ENCODE results near the gene HFM1. TPM values are rescaled to one million over a fixed set of nuclear protein-coding genes. Genes with fewer than 3 reads are reported as not detected.
"Not testable (repeated sequence)": the region's sequence is repeated elsewhere in the genome, so short reads cannot be mapped to it uniquely, and the experiment has no call there.

The HFM1 gene
- total RNA-seq, 2 donors from 2014 or later = 0.40 TPM; not detected in 1

DNA sequence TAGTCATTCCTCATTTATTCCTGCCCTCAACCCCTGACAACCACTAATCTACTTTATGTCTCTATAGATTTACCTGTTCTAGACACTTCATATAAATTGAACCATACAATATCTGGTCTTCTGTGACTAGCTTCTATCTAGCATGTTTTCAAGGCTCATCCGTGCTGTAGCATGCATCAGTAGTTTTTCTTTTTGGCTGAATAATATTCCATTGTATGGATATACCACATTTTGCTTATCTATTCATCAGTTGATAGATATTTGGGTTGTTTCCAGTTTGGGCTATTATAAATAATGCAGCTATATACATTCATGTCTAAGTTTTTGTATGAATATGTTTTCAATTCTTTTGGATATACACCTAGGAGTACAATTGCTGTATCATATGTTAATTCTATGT lies 101.5 kb downstream of the HFM1 start:
- TF ChIP-seq, protein P1, sequence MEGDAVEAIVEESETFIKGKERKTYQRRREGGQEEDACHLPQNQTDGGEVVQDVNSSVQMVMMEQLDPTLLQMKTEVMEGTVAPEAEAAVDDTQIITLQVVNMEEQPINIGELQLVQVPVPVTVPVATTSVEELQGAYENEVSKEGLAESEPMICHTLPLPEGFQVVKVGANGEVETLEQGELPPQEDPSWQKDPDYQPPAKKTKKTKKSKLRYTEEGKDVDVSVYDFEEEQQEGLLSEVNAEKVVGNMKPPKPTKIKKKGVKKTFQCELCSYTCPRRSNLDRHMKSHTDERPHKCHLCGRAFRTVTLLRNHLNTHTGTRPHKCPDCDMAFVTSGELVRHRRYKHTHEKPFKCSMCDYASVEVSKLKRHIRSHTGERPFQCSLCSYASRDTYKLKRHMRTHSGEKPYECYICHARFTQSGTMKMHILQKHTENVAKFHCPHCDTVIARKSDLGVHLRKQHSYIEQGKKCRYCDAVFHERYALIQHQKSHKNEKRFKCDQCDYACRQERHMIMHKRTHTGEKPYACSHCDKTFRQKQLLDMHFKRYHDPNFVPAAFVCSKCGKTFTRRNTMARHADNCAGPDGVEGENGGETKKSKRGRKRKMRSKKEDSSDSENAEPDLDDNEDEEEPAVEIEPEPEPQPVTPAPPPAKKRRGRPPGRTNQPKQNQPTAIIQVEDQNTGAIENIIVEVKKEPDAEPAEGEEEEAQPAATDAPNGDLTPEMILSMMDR (IDR thresholded peaks at IDR 0.05) = no peak
- Histone ChIP-seq H3K9ac (ENCODE audit: low read depth in 2 of 2, low read length in 2 of 2) (no peak overlapping the region), H3K27ac (no peak overlapping the region), H3K4me1 (no peaks in the 10 kb centered on the region), H3K36me3 (no peaks in the 10 kb centered on the region), H3K9me3 (no peaks in the 10 kb centered on the region), H3K27me3 (no peaks in the 10 kb centered on the region), H3K4me3 (no peak overlapping the region)
- no peak for DNase-seq
- intact Hi-C loops (cut with DNase I) = no loop called here

- H3K9me3 ChIP-seq; H3K4me1 ChIP-seq; DNase-seq; H3K27me3 ChIP-seq; H3K27ac ChIP-seq; intact Hi-C loops (cut with DNase I); H3K4me3 ChIP-seq; H3K36me3 ChIP-seq; H3K9ac ChIP-seq (ENCODE audit: low read depth in 2 of 2, low read length in 2 of 2): not testable (repeated sequence)
These were observed 115.6 kb downstream of the HFM1 start for GRCh38 chr1:91288843-91289553.

DNA sequence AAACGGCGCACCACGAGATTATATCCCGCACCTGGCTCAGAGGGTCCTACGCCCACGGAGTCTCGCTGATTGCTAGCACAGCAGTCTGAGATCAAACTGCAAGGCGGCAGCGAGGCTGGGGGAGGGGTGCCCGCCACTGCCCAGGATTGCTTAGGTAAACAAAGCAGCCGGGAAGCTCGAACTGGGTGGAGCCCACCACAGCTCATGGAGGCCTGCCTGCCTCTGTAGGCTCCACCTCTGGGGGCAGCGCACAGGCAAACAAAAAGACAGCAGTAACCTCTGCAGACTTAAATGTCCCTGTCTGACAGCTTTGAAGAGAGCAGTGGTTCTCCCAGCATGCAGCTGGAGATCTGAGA lies 117.7 kb downstream of the HFM1 start:
- H3K27ac ChIP-seq; DNase-seq; H3K4me3 ChIP-seq; H3K4me1 ChIP-seq; intact Hi-C loops (cut with DNase I); H3K9ac ChIP-seq (ENCODE audit: low read depth in 2 of 2, low read length in 2 of 2); H3K36me3 ChIP-seq; H3K27me3 ChIP-seq; H3K9me3 ChIP-seq: not testable (repeated sequence)

DNA sequence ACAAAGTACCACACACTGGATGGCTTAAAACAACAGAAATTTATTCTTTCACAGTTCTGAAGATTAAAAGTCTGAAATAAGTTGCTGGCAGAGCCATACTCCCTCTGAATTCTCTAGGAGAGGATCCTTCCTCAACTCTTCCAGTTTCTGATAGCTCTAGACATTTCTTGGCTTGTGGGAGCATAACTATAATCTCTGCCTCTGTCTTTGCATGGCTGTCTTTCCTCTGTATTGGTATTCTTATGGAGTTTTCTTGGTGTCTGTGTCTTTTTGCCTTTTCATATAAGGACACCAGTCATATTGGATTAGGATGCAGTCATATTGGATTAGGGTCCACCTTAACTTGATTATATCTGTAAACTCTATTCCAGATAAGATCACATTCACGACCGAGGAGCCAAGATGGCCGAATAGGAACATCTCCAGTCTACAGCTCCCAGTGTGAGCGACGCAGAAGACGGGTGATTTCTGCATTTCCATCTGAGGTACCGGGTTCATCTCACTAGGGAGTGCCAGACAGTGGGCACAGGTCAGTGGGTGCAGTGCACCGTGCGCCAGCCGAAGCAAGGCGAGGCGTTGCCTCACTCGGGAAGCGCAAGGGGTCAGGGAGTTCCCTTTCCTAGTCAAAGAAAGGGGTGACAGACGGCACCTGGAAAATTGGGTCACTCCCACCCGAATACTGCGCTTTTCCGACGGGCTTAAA lies 118.2 kb downstream of the HFM1 start:
- DNase-seq; H3K9me3 ChIP-seq; H3K36me3 ChIP-seq; H3K27me3 ChIP-seq; H3K9ac ChIP-seq (ENCODE audit: low read depth in 2 of 2, low read length in 2 of 2); intact Hi-C loops (cut with DNase I); H3K27ac ChIP-seq; H3K4me3 ChIP-seq; H3K4me1 ChIP-seq: not testable (repeated sequence)

- Histone ChIP-seq H3K27ac (no peak overlapping the region), H3K27me3 (no peaks in the 10 kb centered on the region), H3K4me1 (no peaks in the 10 kb centered on the region), H3K9ac (ENCODE audit: low read depth in 2 of 2, low read length in 2 of 2) (no peak overlapping the region), H3K4me3 (no peak overlapping the region), H3K36me3 (no peaks in the 10 kb centered on the region), H3K9me3 (no peaks in the 10 kb centered on the region)
- DNase-seq = no peak
- TF ChIP-seq, protein P1 (IDR thresholded peaks at IDR 0.05) = no peak
- intact Hi-C loops (cut with DNase I) = loop anchor here (5.0 kb wide), 3 partner anchors 114 to 649 kb away; no protein-coding TSS in a partner anchor
These were observed 121.3 kb downstream of the HFM1 start for GRCh38 chr1:91283421-91283726.

DNA sequence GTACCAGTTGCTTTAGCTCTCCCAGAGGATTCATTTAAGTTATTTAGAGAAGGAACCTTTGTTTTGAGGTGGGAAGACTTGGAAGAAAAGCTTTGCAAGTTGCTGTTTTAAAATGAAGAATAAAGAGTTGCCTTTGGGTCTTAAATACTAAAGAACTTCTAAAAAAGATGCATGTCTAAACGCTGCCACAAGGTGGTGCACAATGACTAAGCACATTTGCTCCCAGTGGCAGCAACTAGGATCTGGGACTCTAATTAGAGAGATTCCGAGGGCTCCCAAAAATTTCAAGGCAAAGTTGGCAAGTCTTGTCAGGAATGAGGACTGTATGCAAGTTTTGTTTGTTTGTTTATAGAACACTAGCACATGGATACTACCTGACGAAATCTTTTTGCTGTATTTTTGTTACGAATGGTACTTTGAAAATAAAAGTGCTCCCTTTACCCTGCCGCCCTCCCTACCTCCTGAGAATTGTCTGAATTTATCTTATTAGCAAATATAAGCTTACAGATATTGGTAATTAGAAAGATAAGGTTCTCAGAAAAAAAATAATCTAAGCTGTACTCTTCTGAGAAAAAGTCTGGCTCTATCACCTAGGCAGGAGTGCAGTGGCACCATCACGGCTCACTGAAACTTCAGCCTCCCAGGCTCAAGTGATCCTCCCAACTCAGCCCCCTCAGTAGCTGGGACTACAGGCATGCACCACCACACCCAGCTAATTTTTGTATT lies 121.8 kb downstream of the HFM1 start:
- intact Hi-C loops (cut with DNase I) = loop anchor here (5.0 kb wide), 3 partner anchors 114 to 649 kb away; no protein-coding TSS in a partner anchor

More for the DNA sequence above, 121.8 kb downstream of the HFM1 start:
- Histone ChIP-seq H3K4me3 (no peak overlapping the region), H3K27me3 (no peaks in the 10 kb centered on the region), H3K9ac (ENCODE audit: low read depth in 2 of 2, low read length in 2 of 2) (no peak overlapping the region), H3K9me3 (no peaks in the 10 kb centered on the region), H3K27ac (no peak overlapping the region), H3K4me1 (no peaks in the 10 kb centered on the region), H3K36me3 (no peaks in the 10 kb centered on the region)
- TF ChIP-seq, protein P1 (IDR thresholded peaks at IDR 0.05) = peak; percentile 68
- DNase-seq = peak; percentile 55
